ENCODE data around the gene ZBP1. TPM values are rescaled to one million over a fixed set of nuclear protein-coding genes. Genes with fewer than 3 reads are reported as not detected.

ZBP1 gene
- total and polyA plus RNA-seq, 5 donors: 0.16 to 0.38 (median 0.23) TPM; not detected in 2

DNA sequence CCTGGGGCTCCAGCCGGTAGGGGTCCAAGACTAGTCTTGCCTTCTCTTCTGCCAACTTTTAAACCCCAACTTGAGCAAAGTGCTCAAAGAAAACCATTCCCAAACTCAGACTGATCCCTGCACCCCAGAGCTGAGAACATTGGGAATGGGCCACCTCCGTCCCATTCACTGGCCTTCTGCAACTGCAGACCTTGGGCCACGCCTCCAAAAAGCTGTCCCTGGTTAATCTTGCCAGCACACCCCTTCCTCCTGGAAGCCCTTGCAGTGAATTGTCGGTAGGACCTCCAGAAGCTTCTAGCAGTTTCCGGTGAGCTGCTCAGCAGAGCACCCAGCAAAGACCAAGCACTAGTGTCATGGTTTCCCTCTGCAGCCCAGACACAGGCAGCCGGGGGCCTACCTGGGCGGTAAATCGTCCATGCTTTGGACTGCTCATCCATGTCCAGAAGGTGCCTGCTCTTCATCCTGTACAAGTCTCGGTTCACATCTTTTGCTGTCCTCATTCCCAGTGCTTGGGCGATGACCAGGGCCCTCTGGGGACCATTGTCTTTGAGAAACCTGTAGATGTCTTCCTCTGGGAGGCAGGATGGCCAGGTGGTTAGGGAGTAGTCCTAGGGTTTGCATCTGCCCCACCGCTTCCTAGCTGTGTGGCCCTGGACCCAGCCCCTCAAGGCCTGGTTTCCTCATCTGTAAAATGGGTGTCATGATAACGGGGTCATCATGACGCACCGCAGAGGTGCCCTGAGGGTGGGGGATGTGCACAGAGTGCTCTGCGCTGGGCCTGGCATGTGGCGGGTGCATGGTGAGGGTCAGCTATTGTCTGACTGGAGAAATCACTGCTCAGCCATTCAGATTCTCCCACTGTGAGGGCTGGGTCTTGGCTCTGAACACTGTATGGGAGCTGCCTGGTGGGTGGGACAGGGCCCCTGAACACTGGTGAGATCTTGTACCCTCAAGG is 5.5 kb downstream of the ZBP1 start:
- WGBS: 90% methylated on average over 16 of the region's 16 CpGs
- H3K9me3 ChIP-seq (ENCODE audit: control insufficient read depth, low read length): no peaks in the 10 kb centered on the region
- no peak overlapping the region for H3K4me3 ChIP-seq (ENCODE audit: low read length)
- no peaks in the 10 kb centered on the region for H3K4me1 ChIP-seq (ENCODE audit: control insufficient read depth, insufficient read depth, low read length)
- no peak for ATAC-seq
- DNase-seq: no peak
- intact Hi-C loops (cut with DNase I): no loop called here
- no peak overlapping the region for H3K27ac ChIP-seq (ENCODE audit: low read length)
- H3K27me3 ChIP-seq (ENCODE audit: control insufficient read depth, insufficient read depth): no peaks in the 10 kb centered on the region

DNA sequence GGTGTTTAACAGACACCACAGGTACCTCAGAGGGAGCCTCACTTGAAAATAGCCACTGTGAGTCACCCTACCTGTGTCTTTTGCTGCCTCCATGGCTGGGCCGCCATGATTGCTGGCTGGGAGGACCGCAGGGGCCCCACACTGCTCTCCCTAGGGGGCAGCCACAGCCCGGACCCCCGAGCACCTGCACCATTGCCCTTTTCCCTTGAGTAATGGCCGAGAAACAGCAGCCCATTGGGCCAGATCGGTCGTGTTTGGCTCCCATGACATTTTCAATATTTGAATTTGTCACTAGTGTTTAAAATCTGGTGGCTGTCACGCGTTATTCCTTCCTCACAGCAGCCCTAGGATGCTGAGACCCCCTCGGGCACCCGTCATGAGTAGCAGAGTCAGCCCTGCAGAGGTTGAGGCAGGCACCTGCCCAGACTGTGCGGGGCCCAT is 6.7 kb downstream of the ZBP1 start:
- WGBS: 93% methylated on average over 12 of the region's 12 CpGs
- H3K27ac ChIP-seq (ENCODE audit: low read length): no peak overlapping the region
- intact Hi-C loops (cut with DNase I): no loop called here
- H3K27me3 ChIP-seq (ENCODE audit: control insufficient read depth, insufficient read depth): no peaks in the 10 kb centered on the region
- H3K4me3 ChIP-seq (ENCODE audit: low read length): no peak overlapping the region
- DNase-seq: no peak
- H3K4me1 ChIP-seq (ENCODE audit: control insufficient read depth, insufficient read depth, low read length): no peaks in the 10 kb centered on the region
- H3K9me3 ChIP-seq (ENCODE audit: control insufficient read depth, low read length): no peaks in the 10 kb centered on the region
- ATAC-seq: no peak

GRCh38 chr20:57612916-57613315 is 7.3 kb downstream of the ZBP1 start:
- no peak for DNase-seq
- WGBS: 93% methylated on average over 7 of the region's 7 CpGs
- no peaks in the 10 kb centered on the region for H3K4me1 ChIP-seq (ENCODE audit: control insufficient read depth, insufficient read depth, low read length)
- H3K27me3 ChIP-seq (ENCODE audit: control insufficient read depth, insufficient read depth): no peaks in the 10 kb centered on the region
- intact Hi-C loops (cut with DNase I): no loop called here
- no peak for ATAC-seq
- no peak overlapping the region for H3K4me3 ChIP-seq (ENCODE audit: low read length)
- H3K9me3 ChIP-seq (ENCODE audit: control insufficient read depth, low read length): no peaks in the 10 kb centered on the region
- no peak overlapping the region for H3K27ac ChIP-seq (ENCODE audit: low read length)

- intact Hi-C loops (cut with DNase I): no loop called here
- Histone ChIP-seq H3K4me3 (ENCODE audit: low read length) (no peak overlapping the region), H3K27me3 (ENCODE audit: control insufficient read depth, insufficient read depth) (no peaks in the 10 kb centered on the region), H3K4me1 (ENCODE audit: control insufficient read depth, insufficient read depth, low read length) (no peaks in the 10 kb centered on the region), H3K9me3 (ENCODE audit: control insufficient read depth, low read length) (no peaks in the 10 kb centered on the region), H3K27ac (ENCODE audit: low read length) (no peak overlapping the region)
- DNase-seq (no peak), ATAC-seq (no peak)
- 89% methylated on average over 7 of the region's 7 CpGs for WGBS
Measured at GRCh38 chr20:57612436-57612835, 7.8 kb downstream of the ZBP1 start.

DNA sequence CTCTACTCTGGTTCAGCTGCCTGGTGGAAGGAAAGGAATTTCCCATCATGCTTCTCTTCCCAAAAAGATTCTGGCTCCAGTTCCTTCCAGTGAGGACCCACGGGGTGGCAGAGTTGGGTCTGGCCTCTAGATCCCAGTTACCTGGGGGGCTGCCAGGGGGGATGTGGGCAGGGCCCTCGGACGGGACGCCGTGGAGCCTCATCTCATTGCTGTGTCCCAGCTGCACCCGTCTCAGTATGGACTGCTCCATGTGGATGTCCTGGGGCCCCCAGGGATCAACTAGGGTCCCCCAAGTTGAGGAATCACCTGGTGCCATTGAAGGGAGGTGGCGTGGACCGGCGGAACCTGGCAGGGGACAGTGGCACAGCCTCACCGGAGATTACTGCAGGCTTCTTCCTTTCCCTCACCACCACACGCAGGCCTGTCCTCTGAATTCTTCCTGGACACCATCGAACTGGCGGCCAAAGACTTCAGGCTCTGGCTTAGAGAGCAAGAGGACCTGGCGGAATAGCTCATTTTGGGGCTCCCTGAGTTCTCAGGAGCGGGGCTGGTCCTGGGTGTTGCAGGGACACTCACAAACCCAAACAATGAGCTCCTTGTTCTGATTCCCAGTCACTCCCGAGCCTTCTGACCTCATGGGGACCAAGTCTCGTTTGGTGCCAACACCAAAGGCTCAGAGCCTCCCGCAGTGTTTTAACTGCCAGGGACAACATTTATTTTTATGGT is 8.5 kb downstream of the ZBP1 start:
- intact Hi-C loops (cut with DNase I): no loop called here
- DNase-seq (peak in 2 of 3 donors; percentile 51 to 79), ATAC-seq (peak; percentile 50 to 71)
- Histone ChIP-seq H3K27ac (ENCODE audit: low read length) (no peak overlapping the region), H3K4me3 (ENCODE audit: low read length) (no peak overlapping the region), H3K9me3 (ENCODE audit: control insufficient read depth, low read length) (no peaks in the 10 kb centered on the region), H3K27me3 (ENCODE audit: control insufficient read depth, insufficient read depth) (no peaks in the 10 kb centered on the region), H3K4me1 (ENCODE audit: control insufficient read depth, insufficient read depth, low read length) (no peaks in the 10 kb centered on the region)
- 66% methylated on average over 18 of the region's 18 CpGs for whole genome bisulfite sequencing

DNA sequence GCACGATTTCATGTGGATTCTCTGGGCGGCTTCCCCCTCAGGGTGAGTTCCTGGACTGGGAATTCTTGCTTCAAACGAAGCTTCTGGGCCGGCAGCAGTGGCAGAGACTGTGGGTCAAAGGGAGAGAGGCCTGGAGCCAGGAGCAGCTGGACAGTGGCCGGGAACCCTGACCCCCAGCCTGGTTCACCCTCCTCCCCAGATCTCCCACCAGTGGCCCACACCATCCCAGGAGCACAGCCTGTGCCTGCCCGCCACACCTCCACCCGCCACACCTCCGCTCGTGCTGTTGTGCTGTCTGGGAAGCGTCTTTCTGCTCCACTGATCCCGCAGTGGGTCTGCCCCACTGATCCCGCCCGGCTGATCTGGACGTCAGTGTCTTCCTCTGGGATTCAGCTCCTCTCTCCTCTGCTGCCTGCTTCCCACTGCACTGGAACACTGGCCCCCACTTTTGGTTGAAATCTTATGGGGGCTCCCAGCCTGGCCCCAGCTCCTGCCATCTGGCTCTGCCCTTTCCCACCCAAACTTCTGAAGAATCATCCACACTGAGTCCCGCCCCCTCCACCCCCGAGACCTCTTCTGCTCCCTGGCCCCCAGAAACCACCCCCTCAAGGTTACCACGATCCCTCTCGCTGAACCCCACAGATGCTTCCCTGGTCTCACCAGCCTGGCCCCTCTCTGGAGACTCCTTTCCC is 9.8 kb downstream of the ZBP1 start:
- H3K9me3 ChIP-seq (ENCODE audit: control insufficient read depth, low read length): no peaks in the 10 kb centered on the region
- H3K4me1 ChIP-seq (ENCODE audit: control insufficient read depth, insufficient read depth, low read length): no peaks in the 10 kb centered on the region
- H3K27me3 ChIP-seq (ENCODE audit: control insufficient read depth, insufficient read depth): no peaks in the 10 kb centered on the region
- ATAC-seq (no peak), DNase-seq (no peak)
- H3K27ac ChIP-seq (ENCODE audit: low read length): no peak overlapping the region
- WGBS: 72% methylated on average over 18 of the region's 18 CpGs
- no peak overlapping the region for H3K4me3 ChIP-seq (ENCODE audit: low read length)
- intact Hi-C loops (cut with DNase I): no loop called here

- H3K4me1 ChIP-seq (ENCODE audit: control insufficient read depth, insufficient read depth, low read length): no peaks in the 10 kb centered on the region
- H3K4me3 ChIP-seq (ENCODE audit: low read length): no peak overlapping the region
- H3K27me3 ChIP-seq (ENCODE audit: control insufficient read depth, insufficient read depth): no peaks in the 10 kb centered on the region
- no peak overlapping the region for H3K27ac ChIP-seq (ENCODE audit: low read length)
- DNase-seq (no peak), ATAC-seq (no peak)
- no peaks in the 10 kb centered on the region for H3K9me3 ChIP-seq (ENCODE audit: control insufficient read depth, low read length)
- intact Hi-C loops (cut with DNase I): no loop called here
- 82% methylated on average over 8 of the region's 8 CpGs for WGBS
Measured at GRCh38 chr20:57609842-57610167, 10.4 kb downstream of the ZBP1 start.

DNA sequence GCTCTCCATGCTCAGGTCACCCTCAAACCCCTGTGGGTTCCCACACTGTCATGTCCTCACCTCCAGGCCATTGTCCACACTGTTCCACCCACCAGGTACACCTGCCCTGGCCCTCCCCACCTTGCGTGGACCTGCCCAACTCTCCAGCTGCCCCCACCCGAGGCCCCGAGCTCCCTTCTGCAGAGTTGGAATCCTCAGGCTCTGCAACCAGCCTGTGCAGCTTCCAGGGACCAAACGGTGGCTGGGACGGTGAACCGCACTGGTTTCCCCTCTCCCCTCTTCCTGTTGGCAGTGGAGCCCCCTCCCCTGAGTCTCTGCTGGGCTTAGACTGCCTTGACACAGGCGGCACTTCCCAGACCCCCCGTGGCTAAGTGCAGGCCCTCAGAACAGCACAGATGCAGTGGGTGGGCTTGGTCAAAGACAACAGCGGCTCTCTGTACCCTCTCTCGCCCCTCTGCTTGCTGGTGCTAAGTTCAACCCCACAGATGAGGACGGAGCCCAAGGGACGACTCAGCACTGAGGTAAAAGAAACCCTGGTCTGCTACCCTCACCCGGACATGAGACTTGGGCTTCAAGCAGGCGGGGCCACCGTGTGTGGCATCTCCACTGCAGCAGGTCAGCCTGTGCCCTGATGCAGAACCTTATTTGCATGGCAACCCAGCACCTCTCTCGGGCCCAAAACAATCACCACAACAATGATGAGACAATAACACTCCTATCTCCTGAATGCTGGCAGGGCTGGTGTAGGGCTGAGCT is 11.0 kb downstream of the ZBP1 start:
- no peaks in the 10 kb centered on the region for H3K9me3 ChIP-seq (ENCODE audit: control insufficient read depth, low read length)
- no peaks in the 10 kb centered on the region for H3K4me1 ChIP-seq (ENCODE audit: control insufficient read depth, insufficient read depth, low read length)
- intact Hi-C loops (cut with DNase I): no loop called here
- H3K4me3 ChIP-seq (ENCODE audit: low read length): no peak overlapping the region
- DNase-seq (no peak), ATAC-seq (no peak)
- WGBS: 79% methylated on average over 16 of the region's 16 CpGs
- no peak overlapping the region for H3K27ac ChIP-seq (ENCODE audit: low read length)
- no peaks in the 10 kb centered on the region for H3K27me3 ChIP-seq (ENCODE audit: control insufficient read depth, insufficient read depth)

GRCh38 chr20:57608516-57608915 is 11.7 kb downstream of the ZBP1 start:
- intact Hi-C loops (cut with DNase I): no loop called here
- 73% methylated on average over 7 of the region's 7 CpGs for WGBS
- H3K27ac ChIP-seq (ENCODE audit: low read length): no peak overlapping the region
- no peaks in the 10 kb centered on the region for H3K9me3 ChIP-seq (ENCODE audit: control insufficient read depth, low read length)
- H3K27me3 ChIP-seq (ENCODE audit: control insufficient read depth, insufficient read depth): no peaks in the 10 kb centered on the region
- ATAC-seq (no peak), DNase-seq (peak in 1 of 3 donors; percentile 5)
- no peaks in the 10 kb centered on the region for H3K4me1 ChIP-seq (ENCODE audit: control insufficient read depth, insufficient read depth, low read length)
- no peak overlapping the region for H3K4me3 ChIP-seq (ENCODE audit: low read length)

DNA sequence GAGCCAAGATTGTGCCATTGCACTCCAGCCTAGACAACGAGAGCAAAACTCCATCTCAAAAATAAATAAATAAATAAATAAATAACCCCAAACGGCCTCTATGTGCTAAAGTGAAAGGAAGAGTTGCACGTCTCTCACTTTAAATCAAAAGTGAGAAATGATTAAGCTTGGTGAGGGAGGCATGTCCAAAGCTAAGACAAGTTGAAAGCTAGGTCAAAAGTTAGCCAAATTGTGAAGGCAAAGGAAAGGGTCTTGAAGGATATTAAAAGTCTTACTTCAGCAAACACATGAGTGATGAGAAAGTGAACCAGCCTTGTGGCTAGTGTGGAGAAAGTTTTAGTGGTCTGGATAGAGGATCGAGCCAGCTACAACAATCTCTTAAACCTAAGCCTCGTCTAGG is 14.3 kb downstream of the ZBP1 start:
- no peak overlapping the region for H3K27ac ChIP-seq (ENCODE audit: low read length)
- no peak overlapping the region for H3K4me3 ChIP-seq (ENCODE audit: low read length)
- intact Hi-C loops (cut with DNase I): no loop called here
- no peaks in the 10 kb centered on the region for H3K27me3 ChIP-seq (ENCODE audit: control insufficient read depth, insufficient read depth)
- WGBS: 81% methylated on average over 5 of the region's 5 CpGs
- ATAC-seq (no peak), DNase-seq (no peak)
- no peaks in the 10 kb centered on the region for H3K9me3 ChIP-seq (ENCODE audit: control insufficient read depth, low read length)
- H3K4me1 ChIP-seq (ENCODE audit: control insufficient read depth, insufficient read depth, low read length): no peaks in the 10 kb centered on the region

All from right cardiac atrium (tissue), 5 donors.